GM21360 (cell line): ENCODE data around the gene RAB3GAP1.
"Not testable (repeated sequence)": the region's sequence is repeated elsewhere in the genome, so short reads cannot be mapped to it uniquely, and the experiment has no call there.

Experiments used
- ATAC-seq: cut with Tn5 transposase; IDR thresholded peaks from one replicate; pipeline ENCODE4 v1.9.1; 2021; ENCODE audit warnings: mild to moderate bottlenecking, moderate library complexity; ENCODE audit not compliant: unreplicated experiment

Gene RAB3GAP1

DNA sequence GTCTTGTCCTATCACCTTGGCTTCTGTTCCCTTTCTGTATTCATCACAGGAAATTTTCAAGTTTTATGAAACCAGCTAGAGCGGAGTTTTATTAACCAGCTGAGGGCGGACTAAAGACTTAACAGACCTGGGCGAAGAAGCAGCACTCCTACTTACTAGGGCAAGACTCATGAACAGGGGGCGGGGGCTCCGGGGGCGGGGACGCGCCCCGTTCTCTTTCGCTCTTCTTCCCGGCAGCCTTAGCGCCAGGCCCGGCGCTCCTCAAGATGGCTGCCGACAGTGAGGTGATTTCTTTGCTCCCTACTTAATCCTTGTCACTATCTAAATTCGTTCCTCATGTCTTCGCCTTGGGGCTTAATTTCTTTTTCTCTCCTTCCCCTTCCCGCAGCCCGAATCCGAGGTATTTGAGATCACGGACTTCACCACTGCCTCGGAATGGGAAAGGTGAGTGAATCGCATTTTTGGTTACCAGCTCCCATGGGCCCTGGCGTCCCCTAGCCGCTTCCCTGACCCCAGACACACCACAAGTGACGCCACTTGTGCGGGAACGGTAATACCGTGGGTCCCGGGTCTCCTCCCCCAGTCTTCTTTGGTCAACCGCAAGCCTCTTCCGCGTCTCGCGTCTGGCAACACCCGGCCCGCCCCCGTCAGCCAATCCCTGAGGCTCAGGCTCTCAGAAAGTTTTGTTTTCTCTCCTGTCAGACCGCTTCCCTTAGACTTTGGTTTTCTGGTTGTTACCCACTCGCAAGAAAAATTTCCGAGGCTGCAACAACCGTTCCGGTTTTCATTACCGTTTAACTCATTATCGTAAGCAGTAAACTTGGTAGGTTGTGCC, at the start of gene RAB3GAP1:
Gene RAB3GAP1, plus strand, starts transcription at position 251 of the 835 bp plus-strand sequence. Its CDS starts 16 bp downstream, at position 267.
- ATAC-seq = peak; percentile 76

DNA sequence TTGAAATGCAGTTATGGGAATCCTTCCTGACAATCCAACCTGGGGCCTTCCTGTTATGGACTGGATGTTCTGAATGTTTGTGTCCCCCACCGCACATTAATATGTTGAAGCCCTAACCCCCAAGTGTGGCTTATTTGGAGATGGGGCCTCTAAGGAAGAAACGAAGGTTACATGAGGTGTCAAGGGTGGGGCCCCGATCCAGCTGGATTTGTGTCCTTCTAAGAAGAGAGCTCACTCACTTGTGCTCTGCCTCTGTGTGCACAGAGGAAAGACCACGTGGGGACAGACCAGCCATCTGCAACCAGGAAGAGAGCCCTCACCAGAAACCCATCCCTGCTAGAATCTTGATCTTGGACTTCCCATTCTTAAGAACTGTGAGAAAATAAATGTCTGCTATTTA, 49.3 kb upstream of the RAB3GAP1 start:
- ATAC-seq = no peak

DNA sequence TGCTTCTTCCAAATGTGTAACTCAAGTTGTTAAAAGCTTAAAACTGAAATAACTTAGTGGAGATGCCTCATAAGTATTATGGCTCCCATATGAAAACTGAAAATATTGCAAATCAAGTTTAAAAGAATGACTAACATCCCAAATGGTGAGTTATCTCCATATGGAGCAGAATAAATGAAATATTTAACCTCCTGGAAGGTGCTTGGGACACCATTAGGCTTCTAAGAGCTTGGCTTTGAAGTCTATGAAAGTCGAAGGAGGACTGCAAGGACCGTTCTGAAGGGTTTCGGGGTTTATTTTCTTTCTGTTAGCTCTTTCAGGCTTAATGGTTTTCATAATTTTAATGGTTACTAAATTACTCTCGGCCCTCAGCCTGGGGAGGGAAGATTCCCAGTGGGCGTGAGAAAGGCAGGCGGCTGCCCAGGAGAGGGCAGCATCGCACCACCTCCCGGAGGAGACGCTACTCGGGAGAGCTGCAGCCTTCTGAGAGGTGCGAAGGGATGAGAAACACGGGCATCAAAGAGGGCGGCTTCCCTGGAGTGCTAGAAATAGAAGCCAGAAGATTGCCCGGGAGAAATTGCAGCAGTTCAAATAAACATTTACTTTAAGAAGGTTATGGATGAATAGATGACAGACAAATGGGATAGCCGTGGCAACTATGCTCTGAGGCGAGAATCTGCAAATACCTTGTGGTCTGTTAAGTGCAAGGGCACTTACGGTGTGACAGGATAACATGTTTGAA, 47.9 kb upstream of the RAB3GAP1 start:
- peak; percentile 88 for ATAC-seq

DNA sequence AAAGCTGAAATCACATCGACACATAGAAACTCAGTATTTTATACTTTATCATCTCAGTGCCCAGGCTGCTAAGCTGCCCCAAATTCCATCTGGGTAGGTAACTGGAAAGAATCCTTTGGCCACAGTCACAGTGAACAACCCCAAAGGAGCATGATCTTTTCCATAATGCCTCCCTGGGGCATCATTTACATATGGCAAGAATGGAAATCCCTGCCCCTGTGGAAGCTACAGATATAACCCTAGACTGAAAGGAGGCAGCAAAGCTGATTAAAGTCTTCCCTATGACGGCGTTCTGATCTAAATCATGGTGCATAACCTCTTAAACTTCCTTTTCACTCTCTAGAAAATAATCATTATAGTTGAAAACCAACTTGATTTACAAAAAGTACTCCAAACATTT, 46.3 kb upstream of the RAB3GAP1 start:
- ATAC-seq = no peak

DNA sequence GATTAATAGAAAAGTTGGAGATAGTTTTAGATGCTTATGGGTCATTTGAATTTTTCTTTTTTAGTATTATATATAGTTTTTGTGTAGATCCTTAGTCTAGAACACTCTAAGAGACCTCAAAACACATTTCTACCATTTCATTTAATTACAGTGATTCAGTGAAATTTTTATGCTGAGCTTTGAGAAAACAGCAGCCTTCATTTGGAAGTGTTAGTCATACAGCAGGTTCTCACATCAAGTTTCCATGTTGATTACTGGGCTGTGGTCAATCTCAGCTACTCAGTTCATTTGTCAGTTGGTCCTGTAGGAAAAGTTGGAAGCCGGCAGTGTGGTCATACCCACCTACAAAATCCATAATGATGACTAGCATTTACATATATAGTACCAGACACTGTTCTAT, 42.8 kb upstream of the RAB3GAP1 start:
- no peak for ATAC-seq

DNA sequence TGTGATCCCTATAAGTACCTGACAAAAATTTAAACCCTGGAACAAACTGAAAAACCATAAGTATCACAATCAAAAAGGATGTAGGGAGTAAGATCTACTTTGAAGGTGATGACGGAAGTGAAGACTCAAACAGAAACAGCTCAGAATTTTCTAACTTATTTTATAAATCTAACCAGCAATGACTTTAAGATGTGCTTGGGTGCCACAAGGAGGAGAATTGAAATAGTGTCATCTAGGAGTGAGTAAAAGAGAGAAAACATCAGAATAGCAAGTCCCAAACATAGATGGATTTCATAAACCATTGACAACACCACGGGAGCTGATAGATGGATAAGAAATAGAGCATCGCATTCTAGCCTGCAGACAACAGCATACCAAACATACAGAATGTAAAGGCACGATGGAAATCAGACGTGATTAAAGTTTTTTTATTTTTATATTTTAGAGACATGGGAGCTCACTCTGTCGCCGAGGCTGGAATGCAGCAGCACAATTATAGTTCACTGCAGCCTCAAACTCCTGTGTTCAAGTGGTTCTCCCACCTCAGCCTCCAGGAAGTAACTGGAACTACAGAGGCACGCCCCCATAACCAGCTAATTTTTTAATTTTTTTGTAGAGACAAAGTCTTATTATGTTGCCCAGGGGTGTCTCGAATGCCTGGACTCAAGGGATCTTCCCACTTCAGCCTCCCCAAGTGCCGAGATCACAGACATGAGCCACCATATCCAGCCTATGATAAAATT, 41.7 kb upstream of the RAB3GAP1 start:
- no peak for ATAC-seq

DNA sequence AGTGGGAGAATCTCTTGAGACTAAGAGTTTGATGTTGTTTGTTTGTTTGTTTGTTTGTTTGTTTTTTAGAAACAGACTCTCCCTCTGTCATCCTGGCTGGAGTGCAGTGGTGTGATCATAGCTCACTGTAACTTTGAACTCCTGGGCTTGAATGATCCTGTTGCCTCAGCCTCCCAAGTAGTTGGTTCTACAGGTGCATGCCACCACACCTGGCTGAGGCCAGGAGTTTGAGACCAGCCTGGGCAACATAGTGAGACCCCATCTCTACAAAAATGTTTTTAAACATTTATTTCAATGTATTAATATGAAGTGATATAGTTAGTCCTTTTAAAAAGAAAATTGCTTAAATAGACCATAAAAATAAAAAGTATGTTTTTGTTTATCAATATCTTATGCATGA, 40.5 kb upstream of the RAB3GAP1 start:
- no peak for ATAC-seq

DNA sequence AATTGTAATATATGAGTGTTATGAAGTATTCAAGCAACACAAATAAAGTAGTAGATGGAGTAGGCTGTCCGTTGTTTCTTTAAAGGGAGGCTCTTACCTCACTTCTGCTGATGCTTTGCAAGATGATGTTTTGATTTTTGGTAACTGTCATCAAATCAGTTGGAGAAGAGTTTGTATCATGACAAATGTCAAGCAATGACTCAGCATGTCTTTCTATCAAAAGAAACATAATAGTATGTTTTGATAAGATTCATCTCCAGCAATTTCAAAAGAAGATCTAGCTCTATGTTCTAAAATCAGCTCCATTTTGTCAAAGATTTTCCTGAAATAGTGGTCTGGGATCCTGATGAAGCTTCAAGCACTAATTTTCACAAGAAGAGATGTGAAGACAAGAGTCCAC, 30.5 kb upstream of the RAB3GAP1 start:
- no peak for ATAC-seq

DNA sequence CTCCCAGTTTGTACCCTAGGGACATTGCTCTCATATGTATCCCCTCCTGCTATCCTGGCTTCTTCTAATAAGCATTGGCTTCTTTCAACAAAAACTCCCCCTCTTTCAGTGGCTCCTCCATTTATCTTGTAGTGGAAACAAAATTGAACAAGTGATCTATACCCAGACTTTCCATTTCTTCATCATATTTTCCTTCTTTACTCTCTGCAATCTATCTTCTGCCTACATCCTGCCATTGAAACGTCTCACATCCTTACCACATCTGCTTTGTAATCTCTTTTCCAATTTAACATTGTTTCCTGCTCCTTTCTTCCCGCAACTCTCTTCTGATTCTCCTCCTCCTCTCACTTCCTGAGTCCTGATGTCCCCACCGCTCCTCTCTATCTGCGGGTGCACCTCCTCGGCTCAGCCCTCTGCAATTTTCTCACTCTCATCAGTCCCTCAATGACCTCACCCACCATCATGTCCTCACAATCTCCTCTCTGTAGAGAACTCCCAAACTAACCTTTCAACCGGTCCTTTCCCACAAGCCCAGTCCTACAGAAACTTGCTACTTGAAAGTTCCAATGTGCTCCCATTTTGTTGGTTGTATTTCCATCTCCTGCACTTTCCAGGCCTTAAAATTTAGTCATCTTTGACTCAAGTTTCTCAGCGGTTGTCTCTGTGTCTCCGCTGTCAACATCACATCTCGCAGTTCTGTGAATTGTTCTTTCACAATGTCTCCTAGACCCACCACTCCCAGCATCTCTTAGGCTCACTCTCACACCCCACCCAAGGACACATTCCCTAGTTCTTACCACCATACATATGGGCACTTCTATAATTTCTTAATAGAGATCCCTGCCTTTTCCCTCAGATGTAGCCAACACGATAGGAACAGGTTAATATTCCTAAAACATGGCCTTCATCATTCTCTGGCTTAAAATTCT, 28.9 kb upstream of the RAB3GAP1 start:
- no peak for ATAC-seq

DNA sequence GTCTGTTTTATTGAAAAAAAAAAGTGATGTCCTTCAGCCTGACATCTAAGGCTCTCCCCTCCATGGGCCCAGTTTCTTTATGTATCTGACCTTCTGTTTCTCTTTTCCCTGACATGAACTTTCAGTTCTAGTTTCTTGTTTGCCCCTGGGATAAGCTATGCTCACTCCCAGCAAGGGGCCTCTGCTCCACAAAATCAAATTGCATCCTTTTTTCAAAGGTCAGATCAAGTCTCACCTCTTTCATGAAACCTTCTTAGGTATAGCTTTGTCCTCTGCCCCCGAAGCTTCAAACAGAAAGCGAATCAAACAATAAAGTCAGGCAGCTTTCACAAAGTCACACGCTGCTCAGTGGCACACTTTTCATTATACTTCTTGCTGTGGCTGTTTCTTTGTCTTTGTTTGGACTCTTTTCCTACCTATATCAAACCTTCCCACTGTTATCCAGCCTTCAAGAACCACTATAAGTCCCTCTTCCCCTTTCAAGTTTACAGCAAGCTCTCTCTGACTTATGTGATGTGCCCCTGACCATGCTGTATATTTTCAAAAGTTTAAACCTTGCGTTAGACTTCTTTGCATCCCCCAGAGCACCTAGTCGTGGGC, 28.1 kb upstream of the RAB3GAP1 start:
- no peak for ATAC-seq

DNA sequence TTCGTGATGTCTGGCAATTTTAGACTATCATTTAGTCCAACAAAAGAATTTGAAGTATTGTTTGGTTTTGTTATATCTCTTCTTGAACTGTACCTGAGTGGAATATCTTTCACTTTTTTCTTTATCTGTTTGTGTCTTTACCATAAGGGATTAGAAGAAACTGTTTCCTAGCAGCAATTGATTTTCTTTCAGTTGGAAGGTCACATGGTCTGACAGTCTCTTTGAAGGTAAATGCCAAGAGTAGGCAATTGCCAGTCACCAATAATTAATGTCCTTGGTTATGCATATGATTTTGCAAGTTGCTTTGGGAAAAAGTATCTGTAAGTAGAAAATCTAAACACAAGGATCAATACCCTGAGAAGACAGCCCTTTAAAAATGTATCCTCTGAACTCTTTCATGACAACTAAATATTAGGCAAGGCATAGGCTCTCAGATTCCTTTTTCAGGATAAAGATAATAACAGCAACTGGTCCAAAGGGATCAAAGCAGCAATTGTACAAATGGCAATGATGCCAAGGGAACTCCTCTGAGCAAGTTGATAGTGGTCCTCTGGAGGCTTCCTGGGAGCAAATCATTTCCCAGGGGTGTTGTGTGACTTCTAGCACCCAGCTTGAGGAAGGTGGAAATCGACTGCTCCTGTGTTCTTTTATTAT, 22.5 kb upstream of the RAB3GAP1 start:
- ATAC-seq = no peak

DNA sequence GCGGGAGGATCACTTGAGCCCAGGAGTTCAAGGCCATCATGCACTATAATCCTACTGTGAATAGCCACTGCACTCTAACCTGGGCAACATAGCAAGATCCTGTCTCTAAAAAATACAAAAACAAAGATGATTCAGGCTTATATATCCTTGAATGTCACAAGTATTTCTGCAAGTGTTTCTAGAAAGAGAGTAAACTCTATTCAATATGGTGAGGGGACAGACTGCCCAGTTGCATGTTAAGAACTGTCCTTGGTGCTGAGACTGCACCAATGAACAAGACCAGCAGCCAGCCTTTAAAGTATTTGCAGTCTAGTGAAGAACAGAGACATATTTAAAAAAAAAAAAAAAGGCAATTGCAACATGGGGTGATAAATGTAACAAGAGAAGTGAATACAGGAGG, 21.3 kb upstream of the RAB3GAP1 start:
- ATAC-seq = no peak

DNA sequence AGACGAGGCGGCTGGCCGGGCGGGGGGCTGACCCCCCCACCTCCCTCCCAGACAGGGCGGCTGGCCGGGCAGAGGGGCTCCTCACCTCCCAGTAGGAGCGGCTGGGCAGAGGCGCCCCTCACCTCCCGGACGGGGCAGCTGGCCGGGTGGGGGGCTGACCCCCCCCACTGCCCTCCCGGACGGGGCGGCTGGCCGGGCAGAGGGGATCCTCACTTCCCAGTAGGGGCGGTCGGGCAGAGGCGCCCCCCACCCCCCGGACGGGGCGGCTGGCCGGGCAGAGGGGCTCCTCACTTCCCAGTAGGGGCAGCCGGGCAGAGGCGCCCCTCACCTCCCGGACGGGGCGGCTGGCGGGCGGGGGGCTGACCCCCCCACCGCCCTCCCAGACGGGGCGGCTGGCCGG, 18.9 kb upstream of the RAB3GAP1 start:
- ATAC-seq = not testable (repeated sequence)

DNA sequence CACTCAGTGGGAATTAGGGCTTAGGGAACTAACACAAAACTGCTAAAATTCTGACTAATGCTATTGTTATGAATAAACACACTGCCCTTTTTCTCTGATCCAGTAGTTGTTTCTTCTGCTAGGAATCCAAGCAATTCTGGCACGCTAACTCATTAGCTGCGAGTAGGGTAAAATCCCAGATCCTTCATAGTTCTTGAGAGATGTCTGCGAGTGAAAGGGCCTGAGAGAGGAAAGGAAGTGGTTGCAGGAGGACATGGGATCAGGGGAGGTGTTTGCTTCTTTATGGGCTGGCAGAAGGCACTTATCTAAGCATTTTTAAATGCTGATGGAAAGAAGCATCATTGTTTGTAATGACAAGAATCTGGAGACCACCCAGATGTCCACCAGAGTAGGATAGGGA, 14.3 kb upstream of the RAB3GAP1 start:
- ATAC-seq = no peak

DNA sequence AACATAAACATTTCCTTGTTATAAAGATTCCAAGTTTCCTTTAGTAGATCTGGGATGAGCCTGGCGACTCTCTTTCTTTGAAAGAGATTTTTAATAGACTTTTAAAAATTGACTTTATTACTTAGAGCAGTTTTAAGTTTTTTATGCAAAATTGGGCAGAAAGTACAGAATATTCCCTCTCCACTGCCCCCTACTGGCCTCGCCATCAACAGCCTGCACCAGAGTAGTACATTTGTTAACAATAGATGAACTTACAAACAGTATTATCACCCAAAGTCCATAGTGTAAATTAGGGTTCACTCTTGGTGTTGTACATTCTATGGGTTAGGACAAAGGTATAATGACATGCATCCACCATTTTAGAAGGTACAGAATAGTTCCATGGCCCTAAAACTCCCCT, 8.7 kb upstream of the RAB3GAP1 start:
- no peak for ATAC-seq

DNA sequence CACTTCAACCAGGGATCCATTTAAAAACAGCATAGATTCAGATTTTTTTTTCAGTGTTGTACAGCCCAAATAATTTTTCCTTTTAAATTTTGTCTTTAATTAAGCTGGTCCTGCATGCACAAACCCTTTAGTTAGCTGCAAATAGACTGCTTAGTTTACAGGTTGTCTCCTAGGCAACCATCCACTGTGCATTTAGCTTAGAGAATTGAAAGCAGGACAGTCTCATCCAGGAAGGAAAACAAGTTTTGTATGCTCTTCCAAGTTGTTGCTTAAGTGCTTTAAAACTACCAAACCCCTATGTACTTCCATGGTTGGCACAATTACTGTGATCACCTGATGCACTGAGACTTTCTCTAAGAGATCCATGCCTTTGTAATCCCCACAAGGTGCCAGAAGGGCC, 4.8 kb upstream of the RAB3GAP1 start, which contains the start of gene MAP3K19:
Gene MAP3K19, minus strand, starts transcription at position 148 of the 400 bp plus-strand sequence. CDS start 22,800 bp downstream, outside the sequence.
- ATAC-seq = no peak

DNA sequence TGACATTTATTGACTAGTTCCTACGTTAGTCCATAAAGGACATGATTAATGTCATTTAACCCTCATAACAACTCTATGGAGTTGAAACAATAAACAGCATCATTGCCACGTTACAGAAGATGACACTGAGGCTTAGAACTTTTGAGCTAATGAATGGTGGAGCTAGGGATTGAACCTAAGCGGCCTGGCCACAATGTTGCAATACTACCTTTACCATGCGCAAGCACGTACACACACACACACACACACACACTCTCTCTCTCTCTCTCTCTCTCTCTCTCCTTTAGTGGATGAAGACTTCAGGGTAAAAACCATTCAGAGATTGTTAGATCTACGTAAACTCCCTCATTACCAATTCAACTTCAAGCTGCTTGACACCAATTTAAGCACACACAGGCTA, 4.0 kb upstream of the RAB3GAP1 start:
- ATAC-seq = no peak

DNA sequence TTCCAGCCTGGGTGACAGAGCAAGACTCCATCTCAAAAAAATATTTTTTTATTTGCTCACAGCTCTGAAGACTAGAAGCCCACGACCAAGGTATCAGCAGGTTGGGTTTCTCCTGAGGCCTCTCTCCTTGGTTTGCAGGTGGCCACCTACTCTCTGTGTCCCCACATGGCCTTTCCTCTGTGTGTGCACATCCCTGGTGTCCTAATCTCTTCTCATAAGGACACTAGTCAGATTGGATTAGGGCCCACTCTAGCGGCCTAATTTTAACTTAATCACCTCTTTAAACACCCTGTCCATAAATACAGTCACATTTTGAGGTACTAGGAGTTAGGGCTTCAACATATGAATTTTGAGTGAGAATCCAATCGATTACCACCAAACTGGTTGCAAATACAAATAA, 2.0 kb upstream of the RAB3GAP1 start:
- no peak for ATAC-seq

DNA sequence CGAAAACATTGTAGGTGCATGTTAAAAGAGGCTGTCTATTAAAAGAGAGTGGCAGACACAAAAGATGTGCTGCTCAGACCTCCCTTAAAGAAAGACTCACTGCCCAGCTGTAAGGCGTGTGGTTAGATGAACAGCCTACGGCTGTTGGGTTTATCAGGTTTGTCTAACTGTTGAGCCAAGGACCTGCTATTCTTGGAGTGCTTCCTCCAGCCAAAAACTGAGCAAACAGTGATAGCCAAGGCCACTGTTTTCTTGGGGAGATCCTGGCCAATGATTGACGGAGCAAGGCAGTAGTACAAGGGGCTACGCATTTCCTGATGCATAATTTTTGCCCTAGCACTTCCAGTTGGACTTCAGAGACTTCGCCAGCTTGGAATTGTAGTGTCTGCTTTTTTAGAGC, 1.4 kb upstream of the RAB3GAP1 start:
- no peak for ATAC-seq
